NCI-H2171 treated with DMSO at 0.1 percent for 48 hours (cell line): Measurements from ENCODE around the gene RPS27A.
A peak's percentile ranks its signal among the peaks of the same experiment; 100 is the strongest.
"Not testable (repeated sequence)": the region's sequence is repeated elsewhere in the genome, so short reads cannot be mapped to it uniquely, and the experiment has no call there.

Experiments
- DNase-seq: peaks from one replicate; lab custom pipeline; 2025; lab: John Stamatoyannopoulos, UW

Gene RPS27A

DNA sequence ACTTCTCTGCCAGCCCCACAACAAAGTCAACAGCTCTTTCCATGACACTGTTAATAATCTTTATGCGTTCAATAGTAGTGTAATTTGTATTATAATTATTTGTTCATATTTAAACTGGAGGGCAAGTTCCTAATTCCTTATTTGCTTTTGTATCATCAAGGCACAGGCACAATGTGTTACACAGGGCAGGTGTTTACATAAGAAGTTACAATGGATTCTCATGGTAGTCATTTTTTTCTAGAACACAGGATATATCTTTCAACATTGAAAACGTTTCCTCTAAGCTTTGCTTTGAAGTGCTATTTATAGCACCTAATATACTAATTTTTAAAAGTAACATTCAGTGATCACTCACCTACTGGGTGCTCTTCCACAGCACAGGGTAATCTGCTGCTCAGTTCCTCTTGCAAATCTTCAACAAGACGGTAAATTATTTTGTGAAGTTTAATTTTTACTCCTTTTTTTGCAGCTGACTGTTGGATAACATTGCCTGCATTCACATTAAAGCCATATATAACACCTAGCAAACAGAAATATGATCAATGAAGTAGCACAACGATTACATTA is 7.3 kb downstream of the RPS27A start:
- no peak for DNase-seq

DNA sequence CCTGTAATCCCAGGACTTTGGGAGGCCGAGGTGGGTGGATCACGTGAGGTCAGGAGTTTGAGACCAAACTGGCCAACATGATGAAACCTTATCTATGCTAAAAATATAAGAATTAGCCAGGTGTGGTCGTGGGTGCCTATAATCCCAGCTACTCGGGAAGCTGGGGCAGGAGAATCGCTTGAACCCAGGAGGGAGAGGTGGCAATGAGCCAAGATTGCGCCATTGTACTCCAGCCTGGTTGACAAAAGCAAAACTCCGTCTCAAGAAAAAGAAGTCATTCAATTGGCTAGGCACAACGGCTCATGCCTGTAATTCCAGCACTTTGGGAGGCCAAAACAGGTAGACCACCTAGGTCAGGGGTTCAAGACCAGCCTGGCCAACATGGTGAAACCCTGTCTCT is 9.1 kb downstream of the RPS27A start:
- DNase-seq = not testable (repeated sequence)

DNA sequence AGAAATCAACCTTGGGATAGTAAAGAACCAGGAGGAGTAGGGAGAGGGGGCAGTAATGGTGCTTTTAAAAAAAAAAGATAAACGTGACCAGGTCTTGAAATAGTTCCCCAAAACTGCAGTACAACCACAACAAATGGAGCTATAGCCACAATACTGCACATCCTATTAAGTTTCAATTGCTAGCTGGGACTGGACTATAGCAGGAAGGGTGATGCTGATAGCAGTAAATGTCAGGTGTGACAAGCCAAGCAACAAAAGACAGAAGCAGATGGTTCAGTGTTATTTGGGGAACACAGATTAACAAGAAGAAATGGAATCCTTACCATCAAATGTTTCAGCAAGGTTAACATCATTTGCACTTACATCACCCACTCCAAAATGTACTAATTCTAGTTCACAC is 10.1 kb downstream of the RPS27A start:
- peak; percentile 10 for DNase-seq

DNA sequence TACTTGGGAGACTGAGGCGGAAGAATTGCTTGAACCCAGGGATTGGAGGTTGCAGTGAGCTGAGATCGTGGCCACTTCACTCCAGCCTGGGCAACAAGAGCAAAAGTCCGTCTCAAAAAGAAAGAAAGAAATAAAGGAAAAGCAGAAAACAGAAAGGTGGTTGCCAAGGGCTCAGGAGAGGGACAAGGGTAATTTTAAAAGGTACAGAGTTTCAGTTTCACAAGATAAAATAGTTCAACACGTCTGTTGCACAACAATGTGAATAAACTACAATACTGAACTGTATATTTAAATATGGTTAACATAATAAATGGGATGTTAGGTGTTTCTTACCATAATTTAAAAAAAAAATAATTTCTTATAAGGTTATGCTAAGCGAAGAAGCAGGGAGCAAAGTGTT is 12.9 kb downstream of the RPS27A start:
- no peak for DNase-seq

DNA sequence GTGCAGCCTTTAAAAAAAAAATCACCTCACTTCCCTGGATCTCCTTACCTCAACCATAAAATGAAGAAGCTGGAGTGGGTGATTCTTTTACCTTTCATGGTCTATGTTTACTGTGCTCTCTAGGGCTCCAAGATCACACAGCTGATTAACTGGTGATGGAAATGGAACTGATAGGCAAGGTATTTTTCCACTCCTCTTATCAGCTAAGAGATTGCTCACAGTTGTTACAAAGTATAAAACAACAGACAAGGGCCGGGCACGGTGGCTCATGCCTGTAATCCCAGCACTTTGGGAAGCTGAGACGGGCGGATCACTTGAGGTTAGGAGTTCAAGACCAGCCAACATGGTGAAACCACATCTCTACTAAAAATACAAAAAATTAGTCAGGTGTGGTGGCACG is 14.5 kb downstream of the RPS27A start:
- no peak for DNase-seq

DNA sequence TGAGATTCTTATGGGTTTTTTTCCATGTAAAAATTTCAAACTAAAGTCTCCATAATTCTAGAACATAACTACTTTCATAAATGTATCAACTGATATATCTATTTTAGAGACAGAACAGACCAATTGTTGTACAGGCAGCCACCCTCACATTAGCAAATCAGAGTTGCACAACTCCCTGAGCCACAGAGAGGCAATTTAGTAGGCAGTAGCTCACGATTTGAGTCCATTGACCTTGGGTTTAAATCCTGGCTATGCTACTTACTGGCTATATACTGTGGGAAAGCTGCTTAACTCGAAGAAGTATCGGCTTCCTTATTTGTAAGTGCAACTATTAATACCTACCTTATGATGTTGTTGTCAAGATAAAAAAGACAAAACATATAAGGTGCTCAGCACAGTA is 20.3 kb downstream of the RPS27A start:
- DNase-seq = no peak

DNA sequence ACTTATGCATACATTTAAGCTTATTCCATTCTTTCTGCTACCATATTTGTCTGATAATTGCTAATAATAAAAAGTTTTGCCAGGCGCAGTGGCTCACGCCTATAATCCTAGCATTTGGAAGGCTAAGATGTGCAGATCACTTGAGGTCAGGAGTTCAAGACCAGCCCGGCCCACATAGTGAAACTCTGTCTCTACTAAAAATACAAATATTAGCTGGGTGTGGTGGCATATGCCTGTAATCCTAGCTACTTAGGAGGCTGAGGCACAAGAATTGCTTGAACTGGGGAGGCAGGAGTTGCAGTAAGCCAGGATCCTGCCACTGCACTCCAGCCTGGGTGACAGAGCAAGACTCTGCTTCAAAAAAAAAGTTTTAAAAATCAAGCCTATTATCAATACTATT is 27.1 kb downstream of the RPS27A start:
- not testable (repeated sequence) for DNase-seq

DNA sequence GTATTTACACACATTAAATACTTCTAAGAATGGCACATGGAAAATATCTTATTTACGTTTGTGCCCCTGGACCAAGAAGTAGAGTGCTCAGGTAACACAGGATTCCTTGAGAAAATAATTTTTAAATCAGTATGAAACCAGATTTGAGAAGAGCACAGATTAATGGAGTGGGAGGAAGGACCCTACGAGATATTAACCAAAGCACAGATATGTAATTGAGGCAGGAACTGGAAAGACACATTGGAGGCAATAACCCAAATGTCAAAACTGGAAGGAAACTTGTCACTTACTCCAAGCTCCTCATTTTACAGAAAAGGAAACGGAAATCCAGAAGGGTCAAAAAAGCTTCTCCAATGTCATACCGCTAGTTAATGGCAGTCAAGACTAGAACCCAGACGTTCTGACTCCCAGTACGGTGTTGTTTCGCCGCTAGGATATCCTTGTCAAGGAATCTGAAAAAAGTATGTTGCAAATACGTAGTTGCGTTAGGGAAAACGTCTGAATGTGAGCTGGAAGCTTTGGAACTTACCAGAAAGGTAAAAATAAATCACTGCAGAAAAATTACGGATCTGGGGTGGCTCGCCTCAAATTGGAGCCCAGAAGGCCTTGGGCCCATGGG is 35.9 kb downstream of the RPS27A start:
- peak; percentile 67 for DNase-seq

DNA sequence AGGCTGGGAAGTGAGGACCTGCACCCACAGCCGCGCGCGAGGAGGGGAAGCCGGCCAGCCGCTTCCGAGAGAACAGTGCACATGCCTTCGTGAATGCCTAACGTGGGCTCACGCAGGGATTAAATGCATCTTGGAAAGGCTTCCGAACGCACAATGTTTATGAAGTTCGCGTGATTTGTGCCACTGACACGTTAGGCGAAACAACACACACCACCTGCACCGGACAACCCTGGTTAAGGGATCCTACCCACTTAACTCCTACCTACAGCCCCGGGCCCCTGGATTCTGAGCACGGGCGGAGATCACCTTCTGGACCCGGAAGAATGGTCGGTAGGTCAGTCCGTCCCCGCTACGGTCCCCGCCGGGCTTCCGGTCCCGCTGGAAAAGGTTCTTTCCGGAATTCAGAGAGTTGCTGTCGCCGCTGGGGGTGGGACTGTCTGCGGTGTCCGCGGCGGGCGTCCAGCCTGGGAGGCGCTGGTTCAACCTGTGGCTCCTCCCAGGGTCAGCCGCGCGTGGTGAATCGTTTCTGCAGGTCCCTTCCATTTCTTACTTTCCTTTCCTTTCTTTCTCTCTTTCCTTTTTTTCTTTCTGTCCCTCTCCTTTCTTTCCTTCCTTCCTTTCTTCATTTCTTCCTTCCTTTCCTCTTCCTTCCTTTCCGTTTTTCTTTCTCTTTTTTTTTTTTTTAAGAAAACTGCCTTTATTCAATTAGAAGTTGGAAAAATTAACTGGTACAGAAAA is 36.6 kb downstream of the RPS27A start, which contains the start of gene MTIF2:
TSS of gene MTIF2 (minus strand) at position 325 of the 738 bp plus-strand sequence. CDS start 5,373 bp downstream, outside the sequence.
- DNase-seq = peak; percentile 95

DNA sequence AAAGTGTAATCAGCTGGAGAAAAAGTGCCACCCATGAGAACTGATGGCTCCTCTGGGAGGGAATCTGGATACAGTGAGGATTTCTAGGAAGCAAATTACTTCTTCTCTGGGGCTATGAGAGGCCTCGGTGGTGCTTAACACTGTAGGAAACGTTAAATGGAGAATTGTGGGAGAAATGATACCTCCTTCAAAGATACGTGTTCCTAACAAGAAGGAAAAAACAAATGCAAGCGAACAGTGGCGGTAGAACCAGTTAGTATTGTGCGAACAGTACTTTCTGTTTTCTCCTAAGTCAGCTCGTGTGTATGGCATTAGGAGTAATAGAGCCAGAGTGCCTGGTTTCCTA is 37.1 kb downstream of the RPS27A start:
- DNase-seq = no peak

DNA sequence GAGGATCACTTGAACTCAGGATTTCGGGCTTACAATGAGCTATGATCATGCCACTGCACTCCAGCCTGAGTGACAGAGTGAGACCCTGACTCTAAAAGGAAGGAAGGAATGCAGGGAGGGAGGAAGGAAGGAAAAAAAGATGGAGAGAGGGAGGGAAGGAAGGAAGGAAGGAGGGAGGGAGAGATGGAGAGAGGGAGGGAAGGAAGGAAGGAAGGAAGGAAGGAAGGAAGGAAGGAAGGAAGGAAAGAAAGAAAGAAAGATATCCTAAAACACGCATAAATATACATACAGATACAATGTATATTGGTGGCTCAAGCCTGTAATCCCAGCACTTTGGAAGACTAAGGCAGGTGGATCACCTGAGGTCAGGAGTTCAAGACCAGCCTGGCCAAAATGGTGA is 41.9 kb downstream of the RPS27A start:
- DNase-seq = not testable (repeated sequence)

DNA sequence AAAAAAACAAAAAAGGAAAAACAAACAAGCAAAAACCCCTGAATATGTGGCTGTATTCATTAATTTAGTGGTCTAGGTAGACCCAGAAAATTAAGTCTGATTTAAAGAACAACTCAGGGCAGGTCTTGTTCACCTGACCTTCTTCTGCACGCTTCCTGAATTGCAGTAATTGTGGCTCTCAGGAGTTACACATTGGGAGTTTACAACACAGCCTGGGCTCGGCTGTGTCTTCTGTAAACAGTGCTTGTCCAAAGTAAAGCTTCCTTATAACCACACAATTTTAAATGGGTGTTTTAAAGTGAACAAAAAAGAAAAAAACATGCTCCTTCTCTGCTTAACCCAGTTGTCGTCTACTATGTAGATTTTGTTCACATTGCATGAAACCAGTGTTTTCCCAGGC is 44.8 kb downstream of the RPS27A start:
- no peak for DNase-seq

DNA sequence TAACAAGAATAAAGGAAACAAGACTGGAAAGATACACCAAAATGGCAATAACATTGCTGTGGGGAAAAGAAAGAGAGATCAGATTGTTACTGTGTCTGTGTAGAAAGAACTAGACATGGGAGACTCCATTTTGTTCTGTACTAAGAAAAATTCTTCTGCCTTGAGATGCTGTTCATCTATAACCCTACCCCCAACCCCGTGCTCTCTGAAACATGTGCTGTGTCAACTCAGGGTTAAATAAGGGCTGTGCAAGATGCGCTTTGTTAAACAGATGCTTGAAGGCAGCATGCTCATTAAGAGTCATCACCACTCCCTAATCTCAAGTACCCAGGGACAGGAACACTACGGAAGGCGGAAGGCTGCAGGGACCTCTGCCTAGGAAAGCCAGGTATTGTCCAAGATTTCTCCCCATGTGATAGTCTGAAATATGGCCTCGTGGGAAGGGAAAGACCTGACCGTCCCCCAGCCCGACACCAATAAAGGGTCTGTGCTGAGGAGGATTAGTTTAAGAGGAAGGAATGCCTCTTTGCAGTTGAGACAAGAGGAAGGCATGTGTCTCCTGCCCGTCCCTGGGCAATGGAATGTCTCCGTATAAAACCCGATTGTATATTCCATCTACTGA is 46.8 kb downstream of the RPS27A start:
- DNase-seq = not testable (repeated sequence)

DNA sequence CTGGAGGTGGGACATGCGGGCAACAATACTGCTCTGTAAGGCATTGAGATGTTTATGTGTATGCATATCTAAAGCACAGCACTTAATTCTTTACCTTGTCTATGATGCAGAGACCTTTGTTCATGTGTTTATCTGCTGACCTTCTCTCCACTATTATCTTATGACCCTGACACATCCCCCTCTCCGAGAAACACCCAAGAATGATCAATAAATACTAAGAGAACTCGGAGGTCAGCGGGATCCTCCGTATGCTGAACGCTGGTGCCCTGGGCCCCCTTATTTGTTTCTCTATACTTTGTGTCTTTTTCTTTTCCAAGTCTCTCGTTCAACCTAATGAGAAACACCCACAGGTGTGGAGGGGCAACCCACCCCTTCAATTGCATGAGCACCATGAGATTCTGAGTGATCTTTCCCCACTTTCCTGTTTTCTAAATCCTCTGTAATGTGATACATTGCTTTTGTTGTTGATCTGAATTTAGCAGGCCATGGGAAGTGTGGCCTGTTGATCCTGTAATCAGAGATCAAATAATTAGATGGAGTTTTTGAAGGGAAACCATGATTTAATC is 47.5 kb downstream of the RPS27A start:
- not testable (repeated sequence) for DNase-seq

DNA sequence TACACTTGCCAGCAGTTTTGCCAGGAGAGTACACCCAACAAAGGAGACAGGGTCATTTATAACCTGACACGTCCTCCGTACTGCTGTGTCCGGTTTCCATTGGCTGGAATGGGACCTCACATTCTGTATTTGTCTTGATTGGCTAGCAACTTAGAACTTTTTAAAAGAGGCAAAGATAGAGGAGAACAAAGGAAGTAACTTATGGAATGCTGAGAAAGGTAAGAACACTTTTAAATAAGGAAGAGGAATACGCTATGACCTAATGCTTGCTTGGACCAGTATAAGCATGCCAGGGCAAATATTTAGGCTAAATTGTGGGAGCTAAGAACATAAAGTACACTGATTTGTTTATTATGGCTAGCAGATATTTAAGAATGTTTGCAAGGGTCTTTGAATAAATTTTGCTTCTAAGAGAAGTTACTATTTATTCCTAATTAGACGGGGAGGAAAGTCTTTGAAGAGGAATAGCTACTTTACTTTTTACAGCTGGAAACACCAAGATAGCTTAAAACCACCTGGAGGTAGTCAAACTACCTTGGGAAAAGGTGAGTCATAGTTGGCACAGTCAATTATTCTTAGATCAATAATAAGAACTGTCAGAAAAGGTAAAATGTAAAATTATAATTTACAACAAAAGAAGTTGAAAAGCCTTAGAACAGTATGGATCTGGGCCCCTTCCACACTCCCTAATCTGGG is 48.5 kb downstream of the RPS27A start:
- DNase-seq = not testable (repeated sequence)

DNA sequence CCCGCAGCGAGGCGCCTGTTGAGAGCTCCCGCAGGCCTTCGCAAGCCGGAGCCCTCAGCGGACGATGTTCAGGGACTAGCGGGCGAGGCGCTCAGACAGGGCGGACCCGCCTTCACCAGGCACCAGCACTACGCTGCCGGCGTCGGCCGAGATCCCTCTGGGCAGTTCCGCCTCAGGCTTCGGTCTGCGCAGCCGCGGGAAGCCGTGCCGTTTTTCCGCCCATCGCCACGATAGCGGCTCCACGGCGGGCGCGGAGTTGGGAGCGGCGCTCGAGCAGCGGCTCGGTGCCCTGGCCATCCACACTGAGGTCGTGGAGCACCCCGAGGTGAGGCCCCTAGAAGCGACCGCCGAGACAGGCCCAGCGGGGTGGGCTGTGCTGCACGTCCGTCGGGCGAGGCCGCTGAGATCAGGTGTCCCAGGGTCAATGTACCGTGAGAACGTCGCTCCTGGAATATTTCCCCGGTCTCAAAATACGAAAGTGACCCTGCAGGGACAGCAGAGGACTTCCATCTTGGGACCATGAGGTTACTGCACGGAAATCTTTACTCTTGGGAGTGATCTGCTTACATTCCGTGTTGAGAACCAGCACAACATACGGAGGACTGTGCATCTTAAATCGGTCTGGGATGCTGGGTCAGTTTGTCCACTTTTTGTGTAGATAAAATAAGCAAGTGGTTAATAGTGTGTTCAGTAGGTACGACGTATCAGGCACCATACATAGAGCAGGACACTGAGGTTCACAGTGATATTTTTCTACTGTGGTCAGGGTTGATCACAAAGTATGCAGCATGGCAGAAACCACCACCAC is 49.8 kb downstream of the RPS27A start:
- DNase-seq = peak; percentile 88

DNA sequence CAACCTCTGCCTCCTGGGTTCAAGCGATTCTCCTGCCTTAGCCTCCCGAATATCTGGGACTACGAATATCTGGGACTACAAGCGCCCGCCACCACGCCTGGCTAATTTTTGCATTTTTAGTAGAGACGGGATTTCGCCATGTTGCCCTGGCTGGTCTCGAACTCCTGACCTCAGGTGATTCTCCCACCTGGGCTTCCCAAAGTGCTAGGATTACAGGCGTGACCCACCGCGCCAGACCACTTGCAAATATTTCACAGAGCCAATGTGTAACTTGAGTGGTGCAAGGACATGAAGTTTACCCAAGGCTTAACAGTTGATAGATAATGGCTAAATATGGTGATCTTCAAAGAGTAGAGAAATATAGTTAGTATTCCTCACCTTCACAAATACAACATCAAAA is 50.6 kb downstream of the RPS27A start:
- DNase-seq = no peak
